ENCODE measurements around the gene NOC2L.

The NOC2L gene

GRCh38 chr1:942864-943533 lies 16.1 kb downstream of the NOC2L start:
- no peak for DNase-seq (ENCODE audit: low spot score)

DNA sequence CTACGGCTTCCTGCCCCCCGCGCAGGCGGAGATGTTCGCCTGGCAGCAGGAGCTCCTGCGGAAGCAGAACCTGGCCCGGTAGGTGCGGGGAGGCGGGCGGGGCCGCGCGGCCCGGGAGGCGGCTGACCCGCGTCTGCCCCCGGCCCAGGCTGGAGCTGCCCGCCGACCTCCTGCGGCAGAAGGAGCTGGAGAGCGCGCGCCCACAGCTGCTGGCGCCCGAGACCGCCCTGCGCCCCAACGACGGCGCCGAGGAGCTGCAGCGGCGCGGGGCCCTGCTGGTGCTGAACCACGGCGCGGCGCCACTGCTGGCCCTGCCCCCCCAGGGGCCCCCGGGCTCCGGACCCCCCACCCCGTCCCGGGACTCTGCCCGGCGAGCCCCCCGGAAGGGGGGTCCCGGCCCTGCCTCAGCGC lies 16.6 kb downstream of the NOC2L start:
- no peak for DNase-seq (ENCODE audit: low spot score)

GRCh38 chr1:941588-942383 lies 17.3 kb downstream of the NOC2L start:
- no peak for DNase-seq (ENCODE audit: low spot score)

- DNase-seq (ENCODE audit: low spot score): no peak
These were observed 18.0 kb downstream of the NOC2L start for GRCh38 chr1:941015-941587.

DNA sequence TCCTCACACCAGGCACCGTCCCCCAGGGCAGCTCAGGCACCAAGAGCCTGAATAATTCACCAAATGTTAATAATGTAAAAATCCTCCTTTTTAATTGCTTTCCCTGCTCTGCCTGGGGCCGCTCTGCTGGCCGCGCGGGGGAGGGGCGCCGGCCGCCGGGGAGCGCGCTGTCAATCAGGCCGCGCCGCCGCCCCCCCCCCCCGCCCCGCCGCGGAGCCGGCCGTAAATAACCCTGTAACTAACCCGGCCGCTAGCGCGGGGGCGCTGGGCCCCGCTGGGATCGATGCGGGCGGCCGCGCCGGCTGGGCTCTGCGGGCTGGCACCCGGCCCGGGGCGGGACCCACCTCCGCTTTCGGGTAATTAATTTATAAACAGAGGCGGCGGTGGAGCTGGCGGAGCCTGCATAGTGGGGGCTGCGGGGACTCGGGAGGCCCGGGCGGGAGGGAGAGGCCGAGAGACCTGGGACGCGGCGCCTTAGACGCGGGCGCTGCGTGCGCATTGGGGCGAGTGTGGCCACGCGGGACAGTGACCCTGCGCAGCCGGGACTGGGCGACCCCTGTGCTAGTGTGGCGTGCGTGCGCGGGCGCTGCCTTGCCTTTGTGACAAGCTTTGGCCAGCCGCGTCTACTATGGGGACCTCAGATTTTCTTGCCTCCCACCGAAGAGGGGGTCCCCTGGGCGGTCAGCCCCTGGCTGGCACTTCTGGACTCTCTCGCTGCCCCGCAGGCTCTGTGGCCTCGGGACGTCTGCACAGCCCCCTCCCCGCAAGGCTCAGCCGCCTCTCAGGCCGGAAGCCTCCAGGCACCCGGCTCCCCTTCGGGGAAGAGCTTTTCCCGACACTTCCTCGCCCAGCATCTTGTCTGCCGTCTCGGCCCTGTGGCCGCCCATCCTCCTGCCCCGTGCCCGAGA lies 18.7 kb downstream of the NOC2L start:
- no peak for DNase-seq (ENCODE audit: low spot score)

- no peak for DNase-seq (ENCODE audit: low spot score)
These were observed 19.4 kb downstream of the NOC2L start for GRCh38 chr1:939511-940106.

DNA sequence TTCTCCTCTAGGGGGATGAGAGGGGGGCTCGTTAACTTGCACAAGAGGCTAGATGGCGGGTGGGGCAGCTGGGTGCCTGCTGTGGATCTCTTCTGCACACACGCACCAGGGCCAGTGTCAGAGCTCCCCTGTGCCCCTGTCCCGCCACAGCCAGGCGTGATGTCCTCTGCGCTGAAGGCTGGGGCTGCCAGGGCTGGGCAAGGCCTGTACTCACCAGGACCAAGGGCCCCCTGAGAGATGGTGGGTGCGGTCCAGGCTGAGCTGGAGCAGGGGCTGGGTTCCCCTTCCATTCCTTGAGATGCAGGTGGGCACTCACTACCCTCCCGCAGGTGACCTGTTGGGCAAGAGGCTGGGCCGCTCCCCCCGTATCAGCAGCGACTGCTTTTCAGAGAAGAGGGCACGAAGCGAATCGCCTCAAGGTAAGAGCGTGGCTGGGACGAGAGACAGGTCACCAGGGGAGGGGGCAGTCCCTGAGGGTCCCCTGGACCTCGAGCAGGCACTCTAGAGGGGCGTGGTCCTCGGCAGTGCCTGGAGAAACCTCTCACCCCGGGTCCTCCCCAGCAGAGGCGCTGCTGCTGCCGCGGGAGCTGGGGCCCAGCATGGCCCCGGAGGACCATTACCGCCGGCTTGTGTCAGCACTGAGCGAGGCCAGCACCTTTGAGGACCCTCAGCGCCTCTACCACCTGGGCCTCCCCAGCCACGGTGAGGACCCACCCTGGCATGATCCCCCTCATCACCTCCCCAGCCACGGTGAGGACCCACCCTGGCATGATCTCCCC lies 20.2 kb downstream of the NOC2L start:
- no peak for DNase-seq (ENCODE audit: low spot score)

- no peak for DNase-seq (ENCODE audit: low spot score)
These were observed 20.9 kb downstream of the NOC2L start for GRCh38 chr1:938088-938683.

DNA sequence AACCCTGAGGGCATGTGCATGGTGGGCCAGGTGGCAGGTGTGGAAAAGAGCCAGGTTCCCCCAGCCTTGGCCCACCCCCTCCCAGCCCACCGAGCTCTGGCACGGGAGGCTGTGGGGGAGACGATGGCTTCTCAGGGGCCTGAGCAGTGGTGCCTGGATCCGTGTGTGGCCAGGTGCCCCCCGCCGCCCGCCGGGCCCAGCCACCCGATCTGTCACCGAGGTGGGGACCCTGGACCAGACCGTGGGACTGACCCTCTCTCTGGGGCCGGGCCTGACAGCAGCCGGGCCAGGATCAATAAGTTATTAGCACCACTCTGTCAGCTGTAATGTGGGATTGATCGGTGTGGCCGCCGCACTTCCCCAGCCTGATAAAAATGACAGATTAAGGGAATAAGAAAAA lies 21.5 kb downstream of the NOC2L start:
- DNase-seq (ENCODE audit: low spot score): no peak

- DNase-seq (ENCODE audit: low spot score): no peak
These were observed 22.4 kb downstream of the NOC2L start for GRCh38 chr1:936348-937264.

DNA sequence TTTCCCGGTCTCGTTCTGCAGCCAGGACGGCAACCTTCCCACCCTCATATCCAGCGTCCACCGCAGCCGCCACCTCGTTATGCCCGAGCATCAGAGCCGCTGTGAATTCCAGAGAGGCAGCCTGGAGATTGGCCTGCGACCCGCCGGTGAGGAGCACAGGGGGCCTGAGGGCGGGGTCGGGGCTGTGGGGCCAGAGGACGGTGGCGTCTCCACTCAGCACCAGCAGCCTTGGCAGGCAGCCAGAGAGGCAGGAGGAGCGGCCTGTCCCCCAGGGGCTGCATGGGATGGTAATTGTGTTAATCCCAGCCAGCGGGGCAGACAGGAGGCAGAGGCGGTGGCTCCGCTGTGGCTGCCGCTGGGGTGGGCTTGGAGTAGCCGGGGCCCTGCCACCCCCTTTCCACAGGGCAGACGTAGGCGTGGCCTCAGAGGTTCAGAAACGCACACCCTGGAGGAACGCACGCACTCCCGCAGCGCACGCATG lies 23.3 kb downstream of the NOC2L start:
- no peak for DNase-seq (ENCODE audit: low spot score)

- DNase-seq (ENCODE audit: low spot score): no peak
These were observed 23.9 kb downstream of the NOC2L start for GRCh38 chr1:934991-935750.

GRCh38 chr1:933603-933940 lies 25.5 kb downstream of the NOC2L start:
- no peak for DNase-seq (ENCODE audit: low spot score)

- no peak for DNase-seq (ENCODE audit: low spot score)
These were observed 26.1 kb downstream of the NOC2L start for GRCh38 chr1:932776-933602.

- DNase-seq (ENCODE audit: low spot score): no peak
These were observed 26.9 kb downstream of the NOC2L start for GRCh38 chr1:932173-932510.

DNA sequence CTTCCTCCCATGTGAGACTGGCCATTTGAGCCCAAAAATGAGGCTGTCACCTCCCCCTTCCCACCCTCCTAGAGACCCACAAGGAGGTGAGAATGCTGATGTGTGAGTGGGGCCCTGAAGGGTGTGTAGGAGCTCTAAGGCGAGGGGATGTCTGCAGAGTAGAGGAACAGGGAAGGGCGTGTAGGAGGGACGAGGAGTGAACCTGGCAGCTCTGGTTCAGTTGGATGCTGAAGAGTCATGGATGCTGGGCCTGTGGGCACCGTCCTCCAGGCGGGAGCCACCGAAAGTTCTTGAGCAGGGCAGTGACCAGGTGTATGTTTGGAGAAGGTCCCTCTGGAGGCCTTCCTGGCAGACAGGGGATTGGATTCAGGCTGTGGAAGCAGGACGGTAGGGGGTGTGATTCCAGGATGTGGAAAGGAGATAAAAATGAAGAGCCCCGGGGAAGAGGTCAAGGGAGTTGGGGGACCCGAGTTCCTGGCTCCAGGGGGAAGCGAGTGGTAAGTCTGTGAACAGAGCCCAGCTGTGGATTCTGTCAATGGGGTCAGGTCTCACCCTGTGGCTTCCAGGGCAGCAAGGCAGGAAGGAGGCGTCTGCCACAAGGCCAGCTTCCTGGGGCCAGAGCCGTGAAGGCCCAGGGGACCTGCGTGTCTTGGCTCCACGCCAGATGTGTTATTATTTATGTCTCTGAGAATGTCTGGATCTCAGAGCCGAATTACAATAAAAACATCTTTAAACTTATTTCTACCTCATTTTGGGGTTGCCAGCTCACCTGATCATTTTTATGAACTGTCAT lies 27.5 kb downstream of the NOC2L start:
- DNase-seq (ENCODE audit: low spot score): no peak

DNA sequence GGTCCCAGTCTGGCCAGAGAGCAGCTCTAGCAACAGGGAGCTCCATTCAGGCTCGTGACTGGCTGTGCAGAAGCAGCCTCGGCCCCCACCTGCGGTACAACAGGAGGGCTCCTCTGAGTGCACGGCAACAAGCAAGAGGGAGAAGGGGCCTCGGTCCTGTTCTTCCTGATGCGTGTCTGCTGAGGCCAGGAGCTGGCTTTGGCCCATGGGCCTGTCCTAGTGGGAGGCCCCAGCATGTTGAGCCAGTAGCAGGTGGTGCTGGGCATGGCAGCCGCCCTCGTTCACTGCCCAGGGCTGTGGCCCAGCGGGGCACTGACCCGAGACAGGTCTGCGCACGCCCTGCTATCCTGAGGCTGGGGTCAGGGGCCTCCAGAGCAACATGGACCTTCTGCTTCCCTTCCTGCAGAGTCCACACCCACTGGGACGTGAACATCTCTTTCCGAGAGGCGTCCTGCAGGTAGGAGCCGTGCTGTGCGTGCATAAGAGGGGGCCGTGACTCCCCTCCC lies 28.4 kb downstream of the NOC2L start:
- DNase-seq (ENCODE audit: low spot score): no peak

All from CD4-positive, alpha-beta T cell treated with Interleukin-2 at 100 ng/mL for 4 hours (primary cell).